ENCODE results near the gene KIF16B.

DNA sequence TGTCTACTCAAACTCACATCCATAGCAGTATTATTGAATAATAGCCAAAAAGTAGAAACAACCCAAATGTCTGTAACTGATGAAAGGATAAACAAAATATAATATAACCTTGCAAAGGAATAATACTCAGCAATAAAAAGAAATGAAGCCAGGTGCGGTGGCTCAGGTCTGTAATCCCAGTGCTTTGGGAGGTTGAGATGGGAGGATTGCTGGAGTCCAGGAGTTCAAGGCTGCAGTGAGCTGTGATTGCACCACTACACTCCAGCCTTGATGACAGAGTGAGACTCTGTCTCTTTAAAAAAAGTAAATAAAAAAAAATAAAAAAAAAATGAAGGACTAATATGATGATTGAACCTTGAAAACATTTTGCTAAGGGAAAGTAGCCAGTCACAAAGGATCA lies 22.1 kb upstream of the KIF16B start:
- TF ChIP-seq POLR2A (IDR thresholded peaks at IDR 0.05), result no peak
- TF ChIP-seq, protein P1, sequence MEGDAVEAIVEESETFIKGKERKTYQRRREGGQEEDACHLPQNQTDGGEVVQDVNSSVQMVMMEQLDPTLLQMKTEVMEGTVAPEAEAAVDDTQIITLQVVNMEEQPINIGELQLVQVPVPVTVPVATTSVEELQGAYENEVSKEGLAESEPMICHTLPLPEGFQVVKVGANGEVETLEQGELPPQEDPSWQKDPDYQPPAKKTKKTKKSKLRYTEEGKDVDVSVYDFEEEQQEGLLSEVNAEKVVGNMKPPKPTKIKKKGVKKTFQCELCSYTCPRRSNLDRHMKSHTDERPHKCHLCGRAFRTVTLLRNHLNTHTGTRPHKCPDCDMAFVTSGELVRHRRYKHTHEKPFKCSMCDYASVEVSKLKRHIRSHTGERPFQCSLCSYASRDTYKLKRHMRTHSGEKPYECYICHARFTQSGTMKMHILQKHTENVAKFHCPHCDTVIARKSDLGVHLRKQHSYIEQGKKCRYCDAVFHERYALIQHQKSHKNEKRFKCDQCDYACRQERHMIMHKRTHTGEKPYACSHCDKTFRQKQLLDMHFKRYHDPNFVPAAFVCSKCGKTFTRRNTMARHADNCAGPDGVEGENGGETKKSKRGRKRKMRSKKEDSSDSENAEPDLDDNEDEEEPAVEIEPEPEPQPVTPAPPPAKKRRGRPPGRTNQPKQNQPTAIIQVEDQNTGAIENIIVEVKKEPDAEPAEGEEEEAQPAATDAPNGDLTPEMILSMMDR (IDR thresholded peaks at IDR 0.05), result no peak
